GM18519 (cell line): ENCODE measurements around the gene ZMYM4.
"Not testable (repeated sequence)": the region's sequence is repeated elsewhere in the genome, so short reads cannot be mapped to it uniquely, and the experiment has no call there.

Source experiments
- ATAC-seq: cut with Tn5 transposase; IDR thresholded peaks from one replicate; pipeline ENCODE4 v1.9.1; 2021; ENCODE audit warnings: mild to moderate bottlenecking, moderate library complexity; ENCODE audit not compliant: unreplicated experiment, low FRiP score

ZMYM4 gene

DNA sequence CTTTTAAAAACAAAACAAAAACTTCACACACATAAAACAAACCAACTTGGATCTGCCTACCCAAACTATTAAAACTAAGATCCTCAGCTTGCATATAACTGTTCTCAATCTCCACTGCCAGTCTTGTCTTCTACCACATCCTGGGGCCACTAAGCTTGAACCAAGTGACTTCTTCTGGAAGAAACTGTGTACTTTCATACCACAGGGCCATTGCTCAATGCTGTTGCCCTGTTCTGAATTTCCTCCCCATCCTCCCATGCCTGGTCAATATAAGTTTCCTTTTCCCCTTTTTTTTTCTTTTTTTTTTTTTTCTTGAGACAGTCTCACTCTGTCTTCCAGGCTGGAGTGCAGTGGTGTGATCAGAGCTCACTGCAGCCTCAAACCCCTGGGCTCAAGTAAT lies 178.8 kb downstream of the ZMYM4 start:
- ATAC-seq = no peak

- no peak for ATAC-seq
Measured at GRCh38 chr1:35448344-35448801, 179.9 kb downstream of the ZMYM4 start.

DNA sequence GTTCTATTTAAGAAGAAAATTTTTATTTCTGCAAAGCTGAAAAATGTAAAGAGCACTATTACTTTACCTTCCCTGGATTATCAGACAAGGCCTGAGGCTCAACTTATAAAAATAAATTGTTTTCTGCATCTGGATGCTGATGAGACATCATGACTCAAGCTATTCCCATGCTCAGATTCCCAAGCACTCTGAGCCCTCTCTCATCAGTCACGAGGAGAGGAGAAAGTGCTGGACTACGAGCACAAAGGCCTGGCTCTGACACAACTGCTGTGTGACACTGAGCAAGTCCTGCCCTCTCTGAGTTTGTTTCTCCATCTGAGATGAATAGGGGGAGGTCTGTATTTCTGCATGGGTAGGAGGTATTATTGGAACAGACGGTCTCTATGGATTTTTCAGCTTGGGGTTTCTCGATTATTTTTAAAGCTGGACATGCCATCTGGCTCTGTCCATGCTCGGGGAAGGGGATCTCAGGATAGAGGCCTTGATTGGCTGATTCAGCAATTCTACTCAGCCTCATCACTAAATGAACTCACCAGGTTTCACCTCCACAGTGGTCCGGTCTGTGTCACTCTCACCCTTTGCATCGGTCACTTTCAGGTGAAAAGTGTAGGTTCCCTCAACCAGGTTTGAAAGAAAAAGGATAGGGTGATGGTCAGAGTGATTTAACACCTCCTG lies 181.0 kb downstream of the ZMYM4 start:
- no peak for ATAC-seq

GRCh38 chr1:35451125-35451528 lies 182.6 kb downstream of the ZMYM4 start:
- no peak for ATAC-seq

DNA sequence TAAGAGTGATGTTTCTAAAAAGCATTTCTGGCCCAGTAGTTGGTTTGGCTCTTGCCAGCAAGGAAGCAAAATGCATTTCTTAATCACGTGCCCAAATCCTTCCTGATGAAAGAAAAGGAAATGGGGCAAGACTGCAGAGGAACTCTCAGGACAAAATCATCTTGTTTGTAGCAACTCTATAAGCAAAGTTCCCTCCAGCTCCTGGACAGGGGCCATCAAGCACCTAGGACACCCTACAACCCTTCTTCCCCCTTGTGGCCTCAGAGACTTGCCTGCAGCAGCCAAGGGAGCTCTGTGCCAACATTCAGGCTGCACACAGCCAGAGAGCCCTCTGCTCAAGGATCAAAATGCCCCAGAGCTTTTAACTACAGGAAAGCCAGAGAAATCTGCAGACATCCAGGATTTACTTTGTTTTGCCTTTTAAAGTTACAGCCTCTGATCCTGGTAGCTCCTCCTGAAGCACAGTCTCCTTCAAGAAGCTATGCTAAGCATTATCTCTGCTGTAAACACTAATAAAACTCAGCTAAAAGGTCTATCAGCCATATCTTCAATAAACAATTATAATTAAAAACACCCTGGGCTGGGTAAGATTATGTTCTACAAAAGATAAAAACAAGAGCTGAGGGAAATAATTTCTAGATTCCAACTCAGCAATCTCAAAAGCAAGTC lies 183.7 kb downstream of the ZMYM4 start:
- ATAC-seq = no peak

DNA sequence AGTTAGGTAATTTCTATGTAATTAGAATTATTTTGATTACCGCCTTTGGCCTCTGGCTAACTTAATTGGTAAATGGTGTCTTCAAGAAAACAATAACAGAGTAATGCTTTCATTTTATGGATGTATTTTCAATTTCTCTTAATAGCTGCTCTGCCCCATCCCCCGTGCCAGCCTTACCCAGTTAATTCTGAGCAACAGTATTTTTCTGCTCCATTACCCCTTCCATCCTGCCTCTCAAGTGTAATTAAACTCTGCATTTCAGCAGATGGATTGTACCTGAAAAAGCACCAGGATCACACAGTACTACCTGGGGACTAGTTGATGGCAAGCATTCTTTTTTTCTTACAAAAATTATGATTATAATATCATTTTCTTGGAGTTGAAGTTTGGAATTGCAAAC lies 184.5 kb downstream of the ZMYM4 start:
- no peak for ATAC-seq

DNA sequence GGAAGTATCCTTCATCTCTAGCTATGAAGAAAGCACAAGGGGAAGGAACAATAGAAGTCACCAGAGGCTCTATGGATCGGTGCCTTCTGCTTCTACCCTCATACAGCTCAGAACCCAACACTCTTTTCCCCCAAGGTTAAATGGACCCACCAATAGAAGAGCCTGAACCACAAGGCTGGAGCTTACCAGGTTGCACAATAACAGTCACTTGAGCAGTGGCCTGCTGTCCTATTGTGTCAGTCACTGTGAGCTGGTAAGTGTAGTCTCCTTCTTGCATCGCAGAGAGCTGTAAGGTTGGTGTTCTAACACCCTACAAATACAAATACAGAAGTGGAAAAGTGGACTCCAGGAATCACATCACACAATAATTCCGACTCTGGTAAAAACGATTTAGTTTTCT lies 185.7 kb downstream of the ZMYM4 start:
- ATAC-seq = no peak

DNA sequence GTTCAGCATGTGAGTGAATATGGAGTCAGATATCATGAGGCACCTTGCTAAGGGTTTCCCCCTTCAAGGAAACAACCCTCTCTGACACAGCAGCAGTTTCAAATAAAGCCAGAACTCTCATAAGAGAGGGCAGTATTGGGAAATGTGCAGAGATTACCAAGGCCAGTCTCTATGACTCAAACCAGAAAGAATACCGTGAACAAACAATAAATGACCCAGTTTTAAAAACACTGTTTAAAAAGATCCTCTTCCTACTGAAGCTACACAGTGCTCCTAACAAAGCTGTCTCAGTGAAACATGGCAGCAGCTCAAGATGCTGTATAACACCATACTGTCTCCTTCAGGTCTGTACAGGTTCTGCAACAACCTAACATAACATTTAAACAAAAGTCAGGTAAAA lies 186.1 kb downstream of the ZMYM4 start:
- ATAC-seq = no peak

- no peak for ATAC-seq
Measured at GRCh38 chr1:35460796-35461195, 192.3 kb downstream of the ZMYM4 start.

DNA sequence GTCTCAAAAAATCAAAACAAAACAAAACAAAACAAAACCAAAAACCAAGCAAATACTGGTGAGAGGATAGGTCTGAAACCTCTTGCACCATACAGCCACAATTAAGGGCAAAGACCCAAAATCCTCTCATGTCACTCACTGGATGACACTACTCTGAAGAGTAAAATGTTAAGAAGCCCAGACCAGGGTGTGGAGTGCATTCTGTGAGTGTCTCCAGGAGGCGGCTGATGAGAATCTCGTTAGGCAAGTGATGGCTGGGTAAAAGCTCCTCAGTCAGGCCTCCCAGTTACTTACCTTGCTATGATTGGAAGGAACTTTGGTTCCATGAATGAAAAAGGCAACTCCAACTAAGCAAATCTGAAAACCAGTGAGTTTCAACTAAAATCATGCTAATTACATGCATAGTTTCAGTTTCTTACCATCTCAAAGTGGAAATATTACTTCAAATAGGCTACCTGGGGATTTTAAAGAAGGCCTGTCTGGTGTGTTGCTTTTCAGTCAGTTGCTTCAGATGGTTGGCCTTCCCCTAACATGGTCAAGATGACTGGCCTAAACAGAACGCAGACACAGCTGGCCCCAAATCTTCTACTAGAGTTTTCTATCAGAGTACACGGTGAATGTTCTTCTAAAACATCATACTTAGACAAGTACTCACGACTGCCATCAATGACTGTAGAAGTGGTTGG lies 193.6 kb downstream of the ZMYM4 start:
- ATAC-seq = no peak

DNA sequence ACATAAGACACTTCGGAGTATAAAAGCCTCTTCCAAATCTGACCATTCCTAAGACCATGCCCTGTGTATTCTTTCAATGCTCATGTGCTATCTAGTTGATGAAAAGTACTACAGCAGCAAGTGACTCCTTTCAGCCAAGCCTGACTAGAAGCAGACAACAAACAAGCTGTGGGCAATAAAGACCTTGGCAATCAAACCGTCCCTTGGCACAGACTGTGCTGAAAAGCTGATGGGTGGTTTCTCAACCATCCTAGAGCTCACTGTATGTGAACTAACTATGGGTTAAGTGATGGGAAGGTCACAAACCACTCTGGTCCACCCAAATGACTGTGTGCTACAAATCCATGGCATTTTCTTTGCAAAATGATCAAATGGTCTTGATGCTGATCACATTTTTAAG lies 194.7 kb downstream of the ZMYM4 start:
- no peak for ATAC-seq

GRCh38 chr1:35463749-35464148 lies 195.2 kb downstream of the ZMYM4 start:
- not testable (repeated sequence) for ATAC-seq

GRCh38 chr1:35466120-35466519 lies 197.6 kb downstream of the ZMYM4 start:
- no peak for ATAC-seq

- no peak for ATAC-seq
Measured at GRCh38 chr1:35470977-35471613, 202.6 kb downstream of the ZMYM4 start.
